Tibial artery (tissue), 4 donors: ENCODE measurements around the gene NUDT4.
"Not testable (repeated sequence)": the region's sequence is repeated elsewhere in the genome, so short reads cannot be mapped to it uniquely, and the experiment has no call there.

Experiments
- DNase-seq, 2 donors: peaks; one replicate each; pipeline ENCODE4 v3.0.0-alpha.2; 2019
- H3K27ac ChIP-seq, 2 donors: fragments of 200-600 bp; sonication (generic) in 1 of 2; 1 replicate in 1 of 2; 2 replicates in 1 of 2; pipeline ENCODE4 v1.5.1; 2018 to 2019; ENCODE audit warnings: mild to moderate bottlenecking in 1 of 2
- H3K27me3 ChIP-seq, 2 donors: fragments of 200-600 bp; sonication (generic) in 1 of 2; one replicate each; pipeline versions ENCODE4 v1.5.1 to v1.6.0; 2016 to 2019
- H3K36me3 ChIP-seq, 3 donors: fragments of 200-600 bp; sonication (generic) in 2 of 3; one replicate each; pipeline ENCODE4 v1.5.1; 2016 to 2019; ENCODE audit warnings: mild to moderate bottlenecking in 2 of 3
- H3K4me1 ChIP-seq, 4 donors: fragments of 200-600 bp; sonication (generic) in 2 of 4; 1 replicate in 3 of 4; 2 replicates in 1 of 4; pipeline ENCODE4 v1.5.1; 2016 to 2019
- H3K4me3 ChIP-seq, 2 donors: fragments of 200-600 bp; sonication (generic) in 1 of 2; 1 replicate in 1 of 2; 2 replicates in 1 of 2; pipeline ENCODE4 v1.5.1; 2018 to 2019; ENCODE audit warnings: mild to moderate bottlenecking in 2 of 2
- H3K9me3 ChIP-seq, 3 donors: fragments of 200-600 bp; sonication (generic) in 1 of 3; one replicate each; pipeline ENCODE4 v1.5.1; 2016 to 2019
- CTCF ChIP-seq, 2 experiments: fragments of 200-600 bp in 1 of 2; fragments of 450-650 bp in 1 of 2; IDR thresholded peaks; one replicate each; pipeline ENCODE4 v1.5.1; 2017 to 2019; ENCODE audit warnings: antibody characterized with exemption in 2 of 2, mild to moderate bottlenecking in 1 of 2, moderate library complexity in 1 of 2
- intact Hi-C: fragments of 100-400 bp; cut with DNase I; formaldehyde crosslinking; loops from one replicate; pipeline ENCODE4 v1.15.0; 2023; ENCODE audit warnings: low total_unique reads

NUDT4 gene

GRCh38 chr12:93403988-93404803 is 26.5 kb downstream of the NUDT4 start:
- Histone ChIP-seq H3K27ac (peak overlapping the region in 1 of 2 donors; percentile 23), H3K9me3 (no peaks in the 10 kb centered on the region), H3K36me3 (peaks cover 7 to 21% (median 18%) of the 10 kb centered on the region in 3 donors), H3K27me3 (no peaks in the 10 kb centered on the region), H3K4me3 (no peak overlapping the region), H3K4me1 (peaks cover 0 to 13% (median 0%) of the 10 kb centered on the region in 4 donors)
- intact Hi-C loops, result no loop called here
- no peak for TF ChIP-seq CTCF (IDR thresholded peaks at IDR 0.05)
- DNase-seq, result no peak

- no peak for DNase-seq
- no peaks in the 10 kb centered on the region for H3K9me3 ChIP-seq
- intact Hi-C loops, result no loop called here
- TF ChIP-seq CTCF (IDR thresholded peaks at IDR 0.05), result no peak
- peak overlapping the region in 1 of 2 donors; percentile 23 for H3K27ac ChIP-seq
- no peaks in the 10 kb centered on the region for H3K27me3 ChIP-seq
- H3K4me1 ChIP-seq, result peaks cover 0 to 17% (median 0%) of the 10 kb centered on the region in 4 donors
- H3K4me3 ChIP-seq, result no peak overlapping the region
- H3K36me3 ChIP-seq, result peaks cover 7 to 21% (median 18%) of the 10 kb centered on the region in 3 donors
These were observed 27.5 kb downstream of the NUDT4 start for GRCh38 chr12:93404961-93405849.

GRCh38 chr12:93407054-93407962 is 29.6 kb downstream of the NUDT4 start:
- Histone ChIP-seq H3K4me3 (no peak overlapping the region), H3K36me3 (peaks cover 5 to 19% (median 18%) of the 10 kb centered on the region in 3 donors), H3K9me3 (no peaks in the 10 kb centered on the region), H3K4me1 (peaks cover 0 to 33% (median 1%) of the 10 kb centered on the region in 4 donors), H3K27me3 (no peaks in the 10 kb centered on the region), H3K27ac (no peak overlapping the region)
- TF ChIP-seq CTCF (IDR thresholded peaks at IDR 0.05), result no peak
- DNase-seq, result no peak
- intact Hi-C loops, result no loop called here

GRCh38 chr12:93407963-93408283 is 30.2 kb downstream of the NUDT4 start:
- Histone ChIP-seq H3K4me1 (peaks cover 0 to 33% (median 1%) of the 10 kb centered on the region in 4 donors), H3K27me3 (no peaks in the 10 kb centered on the region), H3K27ac (no peak overlapping the region), H3K4me3 (no peak overlapping the region), H3K36me3 (peaks cover 0 to 13% (median 13%) of the 10 kb centered on the region in 3 donors), H3K9me3 (no peaks in the 10 kb centered on the region)
- DNase-seq, result no peak
- intact Hi-C loops, result no loop called here
- no peak for TF ChIP-seq CTCF (IDR thresholded peaks at IDR 0.05)

- H3K27me3 ChIP-seq, result no peaks in the 10 kb centered on the region
- H3K4me1 ChIP-seq, result peaks cover 0 to 40% (median 1%) of the 10 kb centered on the region in 4 donors
- DNase-seq, result no peak
- no peak overlapping the region for H3K4me3 ChIP-seq
- no peaks in the 10 kb centered on the region for H3K9me3 ChIP-seq
- peaks cover 0 to 9% (median 4%) of the 10 kb centered on the region in 3 donors for H3K36me3 ChIP-seq
- TF ChIP-seq CTCF (IDR thresholded peaks at IDR 0.05), result no peak
- H3K27ac ChIP-seq, result no peak overlapping the region
- intact Hi-C loops, result no loop called here
These were observed 31.1 kb downstream of the NUDT4 start for GRCh38 chr12:93408813-93409212.

- intact Hi-C loops, result not testable (repeated sequence)
These were observed 31.8 kb downstream of the NUDT4 start for GRCh38 chr12:93409343-93410187.

GRCh38 chr12:93411060-93411459 is 33.3 kb downstream of the NUDT4 start:
- intact Hi-C loops, result not testable (repeated sequence)
- H3K4me1 ChIP-seq, result peaks cover 0 to 48% (median 10%) of the 10 kb centered on the region in 4 donors

More at GRCh38 chr12:93409343-93410187, 31.8 kb downstream of the NUDT4 start:
- not testable (repeated sequence) for H3K27me3 ChIP-seq, H3K9me3 ChIP-seq, H3K27ac ChIP-seq, DNase-seq, H3K4me3 ChIP-seq, H3K36me3 ChIP-seq
- H3K4me1 ChIP-seq, result peaks cover 0 to 38% (median 2%) of the 10 kb centered on the region in 4 donors

More at GRCh38 chr12:93411060-93411459, 33.3 kb downstream of the NUDT4 start:
- not testable (repeated sequence) for H3K36me3 ChIP-seq, H3K9me3 ChIP-seq, H3K27me3 ChIP-seq, DNase-seq, H3K4me3 ChIP-seq
- peak overlapping the region in 1 of 2 donors; percentile 9 for H3K27ac ChIP-seq
